Midbrain (tissue), 1 donor: Measurements from ENCODE around the gene TACR1.

ENCODE experiments used
- DNase-seq: peaks from one replicate; lab custom pipeline; 2025; lab: John Stamatoyannopoulos, UW

The TACR1 gene

DNA sequence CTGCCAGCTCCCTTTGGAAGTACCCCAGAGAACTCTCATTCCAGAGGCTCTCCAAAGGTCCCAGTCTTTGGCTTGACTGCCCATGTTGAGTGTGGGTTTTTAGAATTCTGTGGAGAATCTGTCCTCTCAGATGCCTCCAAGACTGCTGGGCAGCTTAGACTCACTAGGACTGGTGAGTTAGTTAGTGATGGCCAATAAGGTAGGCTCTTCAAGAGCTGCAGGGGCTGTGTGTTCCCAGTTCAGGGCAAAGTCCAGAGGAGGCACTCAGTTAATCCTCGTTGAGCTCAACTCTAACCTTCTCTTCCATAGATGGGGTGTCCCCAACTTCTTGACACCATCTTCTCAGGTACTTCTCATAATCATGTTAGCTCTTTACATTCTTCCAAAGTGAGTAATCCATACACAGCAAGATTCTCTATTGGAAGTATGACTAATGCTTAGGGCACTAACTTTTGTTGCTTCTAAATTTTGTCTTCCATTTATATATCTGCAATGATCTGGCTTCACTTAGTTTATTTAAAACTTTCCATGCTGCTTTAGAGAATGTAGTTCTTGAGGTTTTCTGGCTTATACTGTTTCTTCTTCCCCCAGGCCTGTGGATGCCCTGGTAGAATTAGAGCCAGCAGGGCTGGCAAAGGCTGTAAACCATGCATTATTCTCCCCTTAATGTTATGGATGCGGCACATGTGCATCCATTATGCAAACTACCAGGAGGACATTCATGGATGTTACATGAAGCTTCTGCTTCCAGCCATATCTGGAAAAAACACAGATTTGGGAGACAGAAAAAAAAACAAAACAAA, 151.9 kb downstream of the TACR1 start:
- no peak for DNase-seq

DNA sequence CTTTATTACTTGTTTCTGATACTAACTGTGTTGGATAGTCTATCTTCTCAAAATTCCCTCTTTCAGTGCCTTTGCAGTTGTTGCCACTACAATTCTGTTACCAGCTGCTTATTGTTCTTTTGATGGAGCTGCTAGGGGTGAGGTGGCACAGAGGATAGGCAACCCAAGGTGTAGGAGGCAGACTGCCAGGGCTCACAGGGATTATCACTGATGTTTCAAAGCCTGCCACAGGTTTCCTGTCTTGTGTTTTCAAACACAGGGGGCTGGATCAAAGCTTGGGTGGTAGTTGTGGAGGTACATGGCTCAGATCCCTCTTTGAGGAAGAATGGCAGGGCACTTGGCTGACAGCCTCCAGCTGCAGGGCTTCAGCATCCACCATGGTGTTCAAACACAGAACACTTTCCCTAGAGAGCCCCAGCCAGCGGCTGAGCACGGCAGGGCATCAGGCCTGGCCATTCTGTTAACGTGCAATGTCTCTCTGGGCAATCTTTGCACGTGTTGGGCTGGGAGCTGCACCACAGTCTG, 153.7 kb downstream of the TACR1 start:
- no peak for DNase-seq

DNA sequence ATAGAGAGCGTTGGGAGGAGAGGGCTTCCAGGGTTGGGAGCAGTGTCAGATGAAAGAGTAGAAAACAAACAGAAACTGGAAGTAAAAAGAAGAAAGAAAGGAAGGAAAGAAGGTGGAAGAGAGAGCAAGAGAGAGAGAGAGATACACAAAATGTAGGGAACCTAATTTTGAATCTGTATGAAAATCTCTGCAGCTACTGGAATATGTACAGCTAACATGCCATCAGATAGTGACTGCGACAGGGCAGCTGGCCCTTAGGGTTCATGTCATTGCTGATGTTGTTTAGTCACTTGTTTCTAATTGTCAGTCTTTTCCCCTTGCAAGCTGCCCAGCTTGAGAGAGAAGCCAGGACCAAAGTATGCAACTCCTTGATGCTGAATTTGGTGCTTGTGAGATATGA, 155.0 kb downstream of the TACR1 start:
- no peak for DNase-seq

DNA sequence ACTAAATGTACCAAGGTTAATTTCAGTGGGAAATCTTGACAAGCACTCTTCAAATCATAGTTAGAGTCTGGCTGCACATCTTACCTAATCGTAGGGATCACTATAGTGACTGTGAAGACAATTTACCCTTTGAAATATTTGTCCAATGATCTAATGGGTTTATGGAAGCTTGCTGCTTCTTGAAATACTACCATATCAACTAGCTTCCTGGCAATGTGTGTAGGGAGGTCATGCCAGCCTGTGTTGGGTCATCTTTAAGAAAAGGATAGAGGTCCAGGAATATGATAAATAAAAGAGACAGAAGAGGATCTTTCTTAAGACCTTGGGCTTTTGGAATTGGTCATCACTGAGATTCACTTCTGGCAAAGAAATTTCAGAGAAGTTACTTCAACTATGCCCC, 156.5 kb downstream of the TACR1 start:
- DNase-seq: no peak

DNA sequence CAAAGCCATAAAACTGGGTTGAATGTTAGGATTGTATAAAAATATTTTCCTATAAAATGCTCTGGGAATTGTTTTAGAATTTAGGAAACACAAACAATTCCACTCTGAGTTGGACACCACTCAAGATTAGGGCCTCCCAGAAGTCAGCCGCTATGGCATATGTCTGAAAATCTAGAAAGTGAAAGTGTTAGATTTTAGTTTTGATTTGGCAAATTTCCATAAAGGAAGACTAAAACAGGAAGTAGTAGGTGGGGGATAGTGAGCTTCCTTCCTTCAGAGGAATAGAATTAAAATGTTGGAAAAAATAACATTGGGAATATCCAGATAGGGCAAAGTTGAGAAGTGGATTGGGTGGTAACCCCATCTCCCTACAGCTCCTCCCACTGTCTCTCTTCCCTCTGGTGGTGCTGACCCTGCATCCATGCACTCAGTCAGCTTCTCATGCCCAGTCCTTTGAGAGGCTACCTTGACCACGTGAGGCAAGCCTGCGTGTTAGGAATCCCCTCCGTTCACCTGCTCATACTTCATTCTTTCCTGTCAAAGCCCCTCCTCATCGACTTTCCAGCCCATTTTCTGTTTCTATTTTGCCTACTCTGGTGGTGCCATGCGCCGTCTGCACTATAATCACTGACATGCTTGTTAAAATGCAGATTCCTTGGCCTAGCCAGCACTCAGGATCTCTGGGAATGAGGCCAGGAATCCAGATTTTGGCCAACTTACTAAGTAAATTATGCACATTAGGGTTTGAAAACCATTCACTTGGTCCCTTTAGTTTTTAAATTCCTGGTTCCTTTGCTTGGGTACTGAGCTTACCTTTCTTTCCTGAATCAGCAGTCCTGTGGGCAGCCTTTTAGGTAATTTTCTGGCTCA, 157.4 kb downstream of the TACR1 start:
- no peak for DNase-seq

DNA sequence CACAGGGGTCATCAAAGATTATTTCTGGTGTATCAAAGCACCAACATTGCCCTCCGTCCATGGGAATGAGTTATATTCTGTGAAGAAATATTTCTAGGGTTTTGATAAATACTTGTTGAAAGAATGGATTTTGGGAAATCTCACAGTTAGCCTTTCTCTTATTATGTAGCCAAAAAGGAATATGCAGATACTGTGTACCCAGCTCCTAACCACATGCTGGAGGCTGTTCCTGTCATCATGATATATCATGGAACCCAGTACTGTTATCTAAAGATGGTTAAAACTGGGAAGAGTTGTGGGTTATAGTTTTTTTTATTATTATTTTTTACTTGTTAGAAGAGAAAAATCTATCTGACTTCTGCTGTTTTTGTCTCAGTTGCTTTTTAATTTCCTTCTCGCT, 158.1 kb downstream of the TACR1 start:
- DNase-seq: no peak

DNA sequence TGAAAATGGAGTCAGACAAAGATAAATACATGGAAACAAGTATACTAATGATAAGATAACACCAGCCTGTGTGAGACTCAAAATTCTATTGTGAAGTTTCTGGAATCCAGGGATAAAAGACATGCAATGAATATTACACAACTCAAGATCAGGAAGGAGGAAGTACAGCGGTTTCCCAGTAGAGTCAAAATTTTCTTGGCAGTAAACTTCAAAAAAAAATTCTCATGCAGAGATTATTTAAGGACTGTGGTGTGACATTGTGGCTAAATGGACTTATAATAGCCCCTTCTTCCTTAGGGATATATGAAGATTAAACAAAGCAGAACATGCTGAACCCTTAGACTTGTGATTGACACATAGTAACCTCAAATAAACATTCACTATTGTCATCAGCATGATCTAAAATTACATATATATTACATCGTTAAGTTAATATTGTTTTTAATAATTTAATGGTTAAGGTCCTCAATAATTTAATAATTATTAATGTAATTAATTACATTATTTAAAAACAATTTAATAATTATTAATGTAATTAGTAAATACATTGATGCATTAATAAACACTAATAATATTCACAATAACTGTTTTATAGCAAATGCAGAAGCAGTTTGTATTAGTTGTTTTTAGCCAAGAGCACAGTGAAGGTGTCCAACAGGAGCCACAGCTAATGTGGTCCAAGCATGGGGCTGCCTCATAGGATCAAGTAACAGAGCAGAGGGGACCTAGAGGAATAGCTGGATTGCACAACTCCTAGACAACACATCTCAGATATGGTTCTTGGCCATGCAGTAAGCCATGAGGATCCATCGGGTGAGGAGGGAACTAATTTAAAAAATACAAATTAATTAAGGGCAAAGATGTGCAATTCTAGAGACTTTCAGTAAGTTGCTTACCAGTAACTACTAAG, 163.6 kb downstream of the TACR1 start:
- no peak for DNase-seq

DNA sequence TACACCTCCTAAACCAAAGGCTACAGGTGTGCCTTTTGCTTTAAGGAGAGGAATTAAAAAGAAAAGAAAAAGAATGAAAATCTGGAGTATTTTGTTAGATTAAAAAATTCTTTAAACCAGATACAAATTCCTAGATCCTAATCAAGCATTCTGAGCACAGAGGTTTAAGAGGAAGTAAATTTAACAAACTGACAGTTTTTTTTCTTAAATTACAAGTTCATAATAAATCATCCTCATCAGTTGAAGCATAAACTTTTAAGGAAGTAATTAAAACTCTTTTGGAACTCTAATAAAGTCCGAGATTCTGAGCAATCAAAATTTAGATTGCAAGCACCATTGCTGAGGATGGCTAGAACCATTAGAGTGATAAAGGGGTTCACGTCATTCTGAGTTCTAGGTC, 165.8 kb downstream of the TACR1 start:
- no peak for DNase-seq

DNA sequence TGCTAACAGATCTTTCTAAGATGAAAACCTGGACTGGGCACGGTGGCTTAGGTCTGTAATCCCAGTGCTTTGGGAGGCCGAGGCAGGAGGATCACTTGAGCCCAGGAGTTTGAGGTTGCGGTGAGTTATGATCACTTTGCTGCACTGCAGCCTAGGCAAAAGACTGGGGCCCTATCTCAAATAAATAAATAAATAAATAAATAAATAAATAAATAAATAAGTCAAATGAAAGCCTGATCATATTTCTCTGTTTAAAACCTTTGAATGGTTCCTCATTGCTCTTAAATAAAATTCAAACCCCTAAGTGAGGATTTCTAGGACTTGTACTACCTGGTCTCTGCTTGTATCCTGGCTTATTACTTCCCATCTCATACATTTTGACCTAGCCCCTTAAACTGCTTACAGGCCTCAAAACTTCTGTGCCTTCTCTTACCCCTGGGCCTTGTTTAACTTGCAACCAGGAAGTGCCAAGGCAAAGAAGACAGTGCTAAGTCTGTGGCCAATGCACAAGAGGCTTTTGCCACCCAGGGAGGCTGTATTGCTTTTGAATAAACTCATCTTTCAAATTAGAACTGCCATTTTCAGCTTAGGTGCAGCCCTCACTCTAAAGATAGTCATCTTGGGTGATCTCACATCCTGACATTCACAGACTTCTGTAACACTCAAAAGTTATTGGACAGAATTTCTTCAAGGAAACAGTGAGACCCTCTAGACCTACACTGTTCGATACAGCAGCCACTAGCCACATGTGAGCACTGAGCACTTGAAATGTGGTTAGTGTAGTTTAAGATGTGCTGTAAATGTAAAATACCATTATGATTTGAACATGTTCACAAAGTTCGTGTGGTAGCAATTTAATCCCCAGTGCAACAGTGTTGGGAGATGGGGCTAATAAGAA, 167.2 kb downstream of the TACR1 start:
- DNase-seq: no peak

DNA sequence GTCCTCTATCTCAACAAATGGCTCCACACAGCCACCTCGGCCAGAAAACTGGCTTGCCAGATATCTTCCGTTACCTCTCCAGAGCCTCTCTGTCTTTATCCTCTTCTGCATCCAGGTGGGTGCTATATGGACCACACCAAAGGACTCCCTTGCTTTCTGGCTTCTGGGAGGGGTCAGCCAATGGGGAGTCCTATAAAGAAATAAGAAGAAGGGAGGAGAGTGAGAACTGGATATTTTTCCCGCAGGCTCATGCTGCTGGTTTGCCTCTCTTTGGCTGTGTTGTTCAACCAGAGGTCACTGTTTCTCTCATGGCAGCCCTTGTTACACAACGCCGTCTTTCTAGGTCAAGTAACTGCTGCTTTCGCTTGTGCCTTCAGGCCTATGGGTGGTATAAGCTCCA, 168.1 kb downstream of the TACR1 start:
- no peak for DNase-seq

DNA sequence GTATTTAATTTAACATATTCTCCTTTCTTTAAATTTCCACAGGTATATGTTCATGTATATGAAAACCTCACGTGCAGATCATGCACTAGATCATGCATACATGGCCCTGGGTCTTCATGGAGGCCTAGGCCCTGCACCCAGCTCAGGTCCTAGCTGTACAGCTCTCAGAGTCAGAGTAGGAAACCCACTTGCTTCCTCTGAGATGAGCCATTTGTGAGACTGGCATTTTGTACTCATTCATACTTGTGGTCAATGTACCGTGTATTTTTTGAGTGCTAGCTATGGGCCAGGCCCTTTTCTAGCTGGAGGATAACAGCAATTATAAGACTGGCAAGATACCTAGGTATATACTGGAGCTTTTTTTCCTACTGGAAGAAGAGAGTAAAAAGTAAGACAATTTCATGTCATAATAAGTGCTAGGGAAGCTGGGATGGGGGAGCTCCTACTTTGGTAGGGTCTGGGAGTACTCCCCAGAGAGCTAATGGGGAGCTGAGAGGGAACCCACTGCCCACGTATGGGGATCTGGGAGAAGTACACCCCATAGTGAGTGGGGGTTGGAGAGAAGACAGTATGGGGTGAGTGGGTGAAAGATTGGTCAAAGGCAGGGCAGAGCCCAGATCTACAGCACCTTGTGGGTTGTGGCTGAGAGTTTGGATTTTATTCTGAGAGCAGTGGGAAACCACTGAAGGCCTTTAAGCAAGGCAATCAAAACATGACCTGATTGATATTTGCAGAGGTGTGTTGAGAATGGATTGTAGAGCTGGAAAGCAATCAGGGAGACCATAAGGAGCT, 168.9 kb downstream of the TACR1 start:
- DNase-seq: no peak

DNA sequence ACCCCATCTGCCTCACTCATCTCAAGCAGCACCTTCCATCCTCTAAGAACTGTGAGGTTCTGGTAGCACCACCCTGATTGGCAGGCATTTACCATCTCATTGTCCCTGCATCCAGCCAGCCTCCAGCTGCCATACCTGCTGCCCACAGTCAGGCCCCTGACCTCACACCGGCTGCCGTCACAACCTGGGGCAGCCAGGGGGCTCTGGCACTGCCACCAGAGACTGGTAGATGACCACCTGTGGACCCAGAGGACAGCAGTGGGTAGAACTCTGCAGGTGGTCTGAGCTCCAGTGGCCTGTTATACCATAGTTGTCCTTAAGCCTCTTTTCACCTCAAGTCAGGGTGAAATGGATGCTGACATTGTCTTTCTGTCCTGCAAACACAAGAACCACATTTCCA, 171.4 kb downstream of the TACR1 start:
- no peak for DNase-seq

DNA sequence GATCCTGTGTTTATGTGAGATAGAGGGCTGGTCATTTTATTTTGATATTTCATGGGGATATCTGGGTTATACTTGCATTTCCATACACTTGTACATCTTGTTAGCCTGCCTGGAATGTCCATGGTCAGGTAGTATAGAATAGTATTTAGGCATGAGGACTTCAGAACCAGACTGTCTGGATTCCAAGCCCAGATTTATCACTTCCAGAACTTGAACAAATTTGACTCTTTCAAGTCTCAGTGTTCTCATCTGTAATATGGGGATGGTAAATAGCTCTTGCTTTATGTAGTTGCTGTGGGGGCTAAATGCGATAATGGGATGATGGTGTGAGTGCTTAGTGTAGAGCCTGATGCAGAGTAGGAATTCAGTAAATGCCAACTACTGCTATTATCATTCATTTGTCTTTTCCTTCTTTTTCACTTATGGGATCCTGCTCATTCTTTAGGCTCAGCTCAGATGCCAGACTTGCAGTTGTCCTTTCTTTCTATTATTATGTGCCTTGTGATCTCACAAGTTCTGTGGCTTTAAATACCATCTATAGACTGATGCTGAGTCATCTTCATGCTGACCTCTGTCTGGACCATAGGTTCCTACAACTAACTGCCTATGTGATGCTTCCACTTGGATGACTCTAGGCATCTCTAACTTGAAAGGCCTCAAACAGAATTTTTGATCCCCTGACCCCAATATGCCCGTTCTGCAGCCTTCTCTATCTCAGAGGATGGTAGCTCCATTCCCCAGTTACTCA, 173.5 kb downstream of the TACR1 start:
- no peak for DNase-seq

DNA sequence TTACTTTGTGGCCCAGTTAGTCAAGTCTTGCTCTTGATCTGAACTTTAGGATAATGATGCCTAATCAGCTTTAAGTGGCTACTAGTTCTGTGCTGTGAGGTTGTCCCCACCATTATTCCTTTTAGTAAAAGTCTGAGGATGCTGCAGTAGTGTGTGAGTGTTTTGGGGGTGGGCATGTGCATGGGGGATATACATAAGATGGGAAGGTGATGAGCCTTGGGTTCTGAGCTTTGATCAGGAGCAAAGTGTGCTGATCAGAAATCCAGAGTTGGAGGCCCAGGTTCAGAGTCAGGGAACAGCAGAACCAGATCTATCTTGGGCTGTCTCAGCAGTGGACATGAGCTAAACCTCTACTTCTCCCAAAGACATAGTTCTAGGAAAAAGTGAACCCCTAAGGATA, 174.1 kb downstream of the TACR1 start:
- DNase-seq: no peak

DNA sequence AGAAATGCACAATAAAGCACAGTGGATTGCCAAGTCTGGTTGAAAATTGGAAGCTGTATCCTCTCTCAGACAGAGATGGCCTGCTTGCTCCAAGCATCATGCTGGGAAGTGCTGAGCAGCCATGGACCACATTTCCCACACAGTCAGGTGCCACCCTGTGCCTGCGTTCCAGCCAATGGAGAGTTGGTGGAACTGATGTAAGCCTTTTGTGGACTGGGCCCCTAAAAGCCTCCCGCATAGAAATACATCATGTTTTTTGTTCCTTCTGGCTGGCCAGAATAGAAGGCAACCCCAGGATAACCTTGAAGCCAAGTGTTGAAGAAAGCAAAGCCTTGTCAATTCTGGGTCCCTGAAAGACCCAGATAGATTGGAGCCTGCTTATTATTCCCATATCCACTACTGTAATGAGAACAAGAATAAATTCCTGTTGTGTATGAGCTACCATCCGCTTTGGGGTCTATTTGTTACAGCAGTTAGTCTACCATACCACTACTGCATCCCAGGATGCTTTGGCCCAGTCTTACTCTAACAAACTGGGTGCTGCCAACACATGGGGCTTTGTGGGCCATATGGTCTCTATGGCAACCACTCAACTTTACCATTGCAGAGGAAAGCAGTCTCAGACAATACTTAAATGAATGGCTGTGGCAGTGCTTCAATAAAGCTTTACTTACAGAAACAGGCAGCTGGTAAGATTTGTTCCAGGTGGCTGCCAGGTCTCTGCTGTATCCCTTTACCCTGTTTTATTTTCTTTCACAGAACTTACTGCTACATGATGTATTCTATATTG, 175.5 kb downstream of the TACR1 start:
- no peak for DNase-seq

DNA sequence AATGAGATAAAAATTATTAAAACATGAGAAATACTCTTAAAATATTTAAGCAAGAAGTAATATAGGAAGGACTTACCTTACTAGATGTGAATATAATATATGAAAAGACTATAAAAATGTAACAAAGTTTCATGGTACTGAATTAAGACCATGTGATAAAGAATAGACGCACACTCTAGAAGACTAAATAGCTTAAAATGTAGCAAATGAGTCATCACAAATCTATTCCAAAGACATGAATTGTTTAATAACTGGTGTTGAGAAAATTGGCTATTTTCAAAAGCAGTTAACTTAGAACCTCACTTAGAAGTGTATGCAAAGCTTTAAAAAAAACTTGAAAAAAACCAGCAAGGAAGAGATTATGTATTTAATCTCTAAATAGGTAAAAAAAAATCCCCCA, 176.8 kb downstream of the TACR1 start:
- DNase-seq: no peak

DNA sequence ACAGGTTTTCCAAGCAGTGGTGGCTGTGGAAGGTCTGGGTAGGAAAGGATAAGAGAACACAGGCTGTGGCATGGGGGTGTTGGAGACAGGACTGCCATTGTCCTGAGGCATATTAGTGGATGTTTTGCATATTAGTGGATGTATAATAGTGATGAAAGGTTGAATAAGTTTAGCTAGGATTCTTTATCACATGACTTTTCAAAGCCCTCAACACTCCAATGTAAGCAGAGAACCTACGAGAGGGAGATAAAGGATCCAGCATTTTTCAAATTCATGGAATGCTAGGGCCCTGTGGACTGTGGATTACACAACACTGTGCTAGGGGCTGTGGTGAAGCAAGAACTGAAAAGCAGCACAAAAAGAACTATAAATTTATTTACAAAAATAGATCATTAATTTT, 177.6 kb downstream of the TACR1 start:
- no peak for DNase-seq

DNA sequence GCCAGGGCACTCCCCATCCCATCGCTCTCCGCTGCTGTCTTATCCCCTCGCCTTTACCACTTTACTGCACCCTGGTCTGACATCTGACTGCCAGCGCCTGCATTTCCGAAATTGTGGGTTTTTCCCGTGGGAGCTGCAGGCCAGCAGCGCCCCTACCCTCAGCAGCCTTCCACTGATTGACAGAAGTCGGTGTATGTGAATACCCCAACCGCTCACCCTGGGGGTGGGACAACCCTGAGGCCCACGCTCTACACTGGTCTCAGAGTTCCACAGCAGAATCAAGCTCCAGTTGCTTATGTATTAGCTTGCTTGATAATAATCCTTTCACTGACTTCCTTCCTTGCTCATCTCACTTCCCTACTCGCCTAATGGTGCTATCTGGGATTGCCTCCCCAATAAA, 178.8 kb downstream of the TACR1 start:
- no peak for DNase-seq

DNA sequence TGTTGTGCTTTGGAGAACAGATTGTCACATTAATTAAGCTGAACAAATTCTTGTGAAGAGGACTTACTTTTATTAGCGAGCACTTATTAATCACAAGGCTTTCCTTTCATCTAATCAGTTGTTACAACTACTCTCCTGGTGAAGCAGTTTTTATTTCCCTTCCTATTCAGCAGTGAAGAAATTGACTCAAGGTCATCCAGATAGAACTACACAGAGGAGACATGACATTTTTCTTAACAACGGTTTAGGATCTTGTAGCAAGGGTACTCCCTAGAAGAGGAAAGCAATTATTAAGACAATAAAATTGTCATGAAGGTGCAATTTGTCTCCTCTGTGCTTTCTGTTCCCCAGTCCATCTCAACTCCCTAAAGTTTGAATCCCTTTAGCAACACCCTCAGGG, 179.5 kb downstream of the TACR1 start:
- no peak for DNase-seq
